T-helper 17 cell (primary cell): ENCODE measurements around the gene KRT28. TPM values are rescaled to one million over a fixed set of nuclear protein-coding genes. Genes with fewer than 3 reads are reported as not detected.
A peak's percentile ranks its signal among the peaks of the same experiment; 100 is the strongest.
"Not testable (repeated sequence)": the region's sequence is repeated elsewhere in the genome, so short reads cannot be mapped to it uniquely, and the experiment has no call there.

Source experiments
- ATAC-seq: fragments of 150-1000 bp; cut with Tn5 transposase; 2 replicates; pipeline ENCODE4 v1.10.0; 2021; ENCODE audit warnings: mild to moderate bottlenecking, moderate library complexity
- DNase-seq, 3 donors: peaks; one replicate each; pipeline versions ENCODE4 v3.0.0 to v3.0.0-alpha.2; 2020 to 2021
- H3K9me3 ChIP-seq: one replicate; pipeline ENCODE4 v1.7.0; 2013; ENCODE audit warnings: low read length, mild to moderate bottlenecking; ENCODE audit not compliant: control insufficient read depth, poor library complexity, severe bottlenecking
- H3K27ac Mint-ChIP-seq: one replicate; pipeline ENCODE4 v1.8.0; 2022; ENCODE audit warnings: mild to moderate bottlenecking, moderate library complexity, mixed read lengths
- H3K27me3 Mint-ChIP-seq: one replicate; pipeline ENCODE4 v1.8.0; 2022; ENCODE audit warnings: mixed read lengths
- H3K36me3 Mint-ChIP-seq: one replicate; pipeline ENCODE4 v1.8.0; 2022; ENCODE audit warnings: low read depth, mixed read lengths
- H3K4me1 Mint-ChIP-seq: one replicate; pipeline ENCODE4 v1.8.0; 2022; ENCODE audit warnings: mild to moderate bottlenecking, mixed read lengths
- H3K4me3 Mint-ChIP-seq: one replicate; pipeline ENCODE4 v1.8.0; 2022; ENCODE audit warnings: mild to moderate bottlenecking, moderate library complexity, mixed read lengths
- total RNA-seq, 4 donors: library from RNA in 2 of 4; stranded (reverse) in 2 of 4; gene quantifications; one replicate each; pipeline ENCODE4 v1.2.3 and lab custom pipeline; 2022 to 2026

Gene KRT28
- total RNA-seq, 2 donors from 2014 or later, result not detected

GRCh38 chr17:40825599-40825998 lies 25.8 kb upstream of the KRT28 start:
- peaks cover 9% of the 10 kb centered on the region for H3K4me1 Mint-ChIP-seq
- no peak overlapping the region for H3K27ac Mint-ChIP-seq
- no peak for DNase-seq
- H3K9me3 ChIP-seq, result no peaks in the 10 kb centered on the region
- H3K4me3 Mint-ChIP-seq, result no peak overlapping the region
- ATAC-seq, result no peak
- H3K27me3 Mint-ChIP-seq, result peaks cover 22% of the 10 kb centered on the region
- H3K36me3 Mint-ChIP-seq, result peaks cover 8% of the 10 kb centered on the region

- ATAC-seq, result no peak
Observed at GRCh38 chr17:40824015-40824832, 24.5 kb upstream of the KRT28 start.

GRCh38 chr17:40822132-40822812 lies 22.5 kb upstream of the KRT28 start, which contains the start of gene KRT10:
Gene KRT10 (minus strand): TSS chr17:40822614. CDS start chr17:40822585, 29 bp downstream.
- H3K27ac Mint-ChIP-seq, result no peak within 1 kb of the TSS
- no peaks in the 10 kb centered on the region for H3K9me3 ChIP-seq
- no peak for DNase-seq
- H3K4me3 Mint-ChIP-seq, result no peak within 1 kb of the TSS
- H3K36me3 Mint-ChIP-seq, result peaks cover 12% of the 10 kb centered on the region
- no peak for ATAC-seq
- H3K4me1 Mint-ChIP-seq, result peaks cover 7% of the 10 kb centered on the region
- peaks cover 28% of the 10 kb centered on the region for H3K27me3 Mint-ChIP-seq

More at GRCh38 chr17:40824015-40824832, 24.5 kb upstream of the KRT28 start:
- Mint-ChIP-seq H3K4me1 (peaks cover 9% of the 10 kb centered on the region), H3K27me3 (peaks cover 29% of the 10 kb centered on the region), H3K4me3 (no peak overlapping the region), H3K27ac (no peak overlapping the region), H3K36me3 (peaks cover 8% of the 10 kb centered on the region)
- H3K9me3 ChIP-seq, result no peaks in the 10 kb centered on the region
- DNase-seq, result no peak

- H3K4me1 Mint-ChIP-seq, result peaks cover 6% of the 10 kb centered on the region
- no peak overlapping the region for H3K4me3 Mint-ChIP-seq
- H3K27ac Mint-ChIP-seq, result no peak overlapping the region
- DNase-seq (no peak), ATAC-seq (no peak)
- H3K36me3 Mint-ChIP-seq, result peaks cover 11% of the 10 kb centered on the region
- H3K27me3 Mint-ChIP-seq, result peaks cover 20% of the 10 kb centered on the region
- H3K9me3 ChIP-seq, result no peaks in the 10 kb centered on the region
Observed at GRCh38 chr17:40821536-40821935, 21.8 kb upstream of the KRT28 start.

- Mint-ChIP-seq H3K4me3 (peak overlapping the region; percentile 19), H3K27ac (no peak overlapping the region), H3K4me1 (peaks cover 4% of the 10 kb centered on the region), H3K36me3 (peaks cover 5% of the 10 kb centered on the region), H3K27me3 (peaks cover 8% of the 10 kb centered on the region)
- no peaks in the 10 kb centered on the region for H3K9me3 ChIP-seq
- DNase-seq (no peak), ATAC-seq (no peak)
Observed at GRCh38 chr17:40820228-40820838, 20.6 kb upstream of the KRT28 start.

GRCh38 chr17:40819528-40820125 lies 19.9 kb upstream of the KRT28 start:
- peaks cover 4% of the 10 kb centered on the region for H3K4me1 Mint-ChIP-seq
- H3K4me3 Mint-ChIP-seq, result peak overlapping the region; percentile 77
- DNase-seq (no peak), ATAC-seq (no peak)
- peaks cover 9% of the 10 kb centered on the region for H3K27me3 Mint-ChIP-seq
- no peaks in the 10 kb centered on the region for H3K9me3 ChIP-seq
- H3K27ac Mint-ChIP-seq, result peak overlapping the region; percentile 27
- peaks cover 5% of the 10 kb centered on the region for H3K36me3 Mint-ChIP-seq

- no peaks in the 10 kb centered on the region for H3K9me3 ChIP-seq
- Mint-ChIP-seq H3K4me3 (peak overlapping the region; percentile 89), H3K27ac (peak overlapping the region; percentile 91), H3K36me3 (peaks cover 5% of the 10 kb centered on the region), H3K27me3 (peaks cover 16% of the 10 kb centered on the region), H3K4me1 (peaks cover 4% of the 10 kb centered on the region)
- DNase-seq (peak; percentile 76 to 79 (median 78)), ATAC-seq (peak; percentile 89)
Observed at GRCh38 chr17:40818733-40819527, 19.2 kb upstream of the KRT28 start.

- Mint-ChIP-seq H3K27me3 (peaks cover 21% of the 10 kb centered on the region), H3K27ac (peak overlapping the region; percentile 91), H3K4me3 (peak overlapping the region; percentile 89), H3K36me3 (peaks cover 5% of the 10 kb centered on the region), H3K4me1 (peaks cover 4% of the 10 kb centered on the region)
- H3K9me3 ChIP-seq, result no peaks in the 10 kb centered on the region
- no peak for DNase-seq
- ATAC-seq, result peak; percentile 7
Observed at GRCh38 chr17:40818343-40818732, 18.6 kb upstream of the KRT28 start.

GRCh38 chr17:40817103-40817682 lies 17.4 kb upstream of the KRT28 start:
- no peak for ATAC-seq
- Mint-ChIP-seq H3K27ac (peak overlapping the region; percentile 91), H3K27me3 (peaks cover 31% of the 10 kb centered on the region), H3K36me3 (peaks cover 5% of the 10 kb centered on the region), H3K4me1 (peaks cover 4% of the 10 kb centered on the region), H3K4me3 (peak overlapping the region; percentile 53)
- H3K9me3 ChIP-seq, result no peaks in the 10 kb centered on the region
- DNase-seq, result no peak

- no peaks in the 10 kb centered on the region for H3K9me3 ChIP-seq
- ATAC-seq (no peak), DNase-seq (no peak)
- no peak overlapping the region for H3K27ac Mint-ChIP-seq
- peaks cover 5% of the 10 kb centered on the region for H3K36me3 Mint-ChIP-seq
- no peak overlapping the region for H3K4me3 Mint-ChIP-seq
- peaks cover 4% of the 10 kb centered on the region for H3K4me1 Mint-ChIP-seq
- peaks cover 37% of the 10 kb centered on the region for H3K27me3 Mint-ChIP-seq
Observed at GRCh38 chr17:40816569-40816968, 16.8 kb upstream of the KRT28 start.

- ATAC-seq (no peak), DNase-seq (no peak)
- Mint-ChIP-seq H3K36me3 (peaks cover 7% of the 10 kb centered on the region), H3K4me1 (peaks cover 4% of the 10 kb centered on the region), H3K27me3 (peaks cover 44% of the 10 kb centered on the region), H3K27ac (no peak overlapping the region), H3K4me3 (no peak overlapping the region)
- H3K9me3 ChIP-seq, result no peaks in the 10 kb centered on the region
Observed at GRCh38 chr17:40815381-40815780, 15.6 kb upstream of the KRT28 start.

GRCh38 chr17:40814657-40815056 lies 14.9 kb upstream of the KRT28 start:
- not testable (repeated sequence) for H3K9me3 ChIP-seq, H3K27ac Mint-ChIP-seq, H3K36me3 Mint-ChIP-seq, DNase-seq, H3K4me1 Mint-ChIP-seq, H3K4me3 Mint-ChIP-seq, ATAC-seq
- peaks cover 47% of the 10 kb centered on the region for H3K27me3 Mint-ChIP-seq
